Measurements from ENCODE around the gene QRFP.

DNA sequence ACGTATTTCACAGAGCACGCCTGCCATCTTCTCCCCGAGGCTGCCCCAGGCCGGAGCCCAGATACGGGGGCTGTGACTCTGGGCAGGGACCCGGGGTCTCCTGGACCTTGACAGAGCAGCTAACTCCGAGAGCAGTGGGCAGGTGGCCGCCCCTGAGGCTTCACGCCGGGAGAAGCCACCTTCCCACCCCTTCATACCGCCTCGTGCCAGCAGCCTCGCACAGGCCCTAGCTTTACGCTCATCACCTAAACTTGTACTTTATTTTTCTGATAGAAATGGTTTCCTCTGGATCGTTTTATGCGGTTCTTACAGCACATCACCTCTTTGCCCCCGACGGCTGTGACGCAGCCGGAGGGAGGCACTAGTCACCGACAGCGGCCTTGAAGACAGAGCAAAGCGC is 9.6 kb downstream of the QRFP start:
- TF ChIP-seq POLR2A (IDR thresholded peaks at IDR 0.05) (no peak), CTCF (IDR thresholded peaks at IDR 0.05) (no peak)
